Choroid plexus epithelial cell (primary cell): ENCODE results near the gene GPR142.
"Not testable (repeated sequence)": the region's sequence is repeated elsewhere in the genome, so short reads cannot be mapped to it uniquely, and the experiment has no call there.

Experiments used
- DNase-seq: peaks from one replicate; pipeline ENCODE4 v3.0.0-alpha.2; 2010; ENCODE audit warnings: low read depth
- H3K4me3 ChIP-seq: 2 replicates; pipeline ENCODE4 v1.5.1; 2011; ENCODE audit warnings: low read depth, mild to moderate bottlenecking, control low read depth, low read length, moderate library complexity
- TF ChIP-seq, protein P1 (sequence below): conservative IDR thresholded peaks from 2 replicates; pipeline ENCODE4 v1.5.1; 2011; ENCODE audit warnings: low read depth, mild to moderate bottlenecking, control low read depth, inconsistent platforms, low read length, moderate library complexity

GPR142 gene

DNA sequence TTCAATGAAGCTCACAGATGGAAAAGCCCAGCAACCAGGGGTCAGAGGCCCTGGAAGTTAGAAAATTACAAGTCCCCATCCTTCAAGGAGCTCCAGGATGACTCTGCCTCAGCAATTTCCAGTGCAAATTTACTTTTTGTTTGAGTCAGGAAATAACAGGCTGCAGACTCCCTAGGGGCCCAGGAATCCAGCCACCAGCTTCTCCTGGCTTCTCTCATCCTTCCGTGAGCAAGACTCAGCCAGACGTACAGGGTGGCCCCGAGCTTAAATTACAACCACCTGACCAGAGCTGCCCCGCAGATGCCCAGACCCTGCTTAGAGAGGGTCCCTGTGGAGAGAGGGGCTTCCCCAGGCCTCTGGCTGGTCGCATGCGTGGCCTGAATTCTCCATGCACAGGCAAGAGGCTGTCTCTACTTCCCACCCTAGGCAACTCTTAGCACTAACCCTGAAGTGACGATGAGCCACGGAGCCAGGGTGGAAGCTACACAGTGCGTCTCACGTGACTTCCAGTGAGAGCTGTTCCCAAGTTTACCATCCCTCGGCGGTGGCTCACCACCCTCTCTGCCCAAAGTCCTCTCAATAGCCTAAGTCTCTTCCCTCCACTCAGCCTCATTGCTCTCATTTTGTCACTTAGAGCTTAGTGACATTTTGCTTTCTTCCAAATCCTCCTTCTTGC, 27.1 kb downstream of the GPR142 start:
- DNase-seq, result no peak
- TF ChIP-seq, protein P1, sequence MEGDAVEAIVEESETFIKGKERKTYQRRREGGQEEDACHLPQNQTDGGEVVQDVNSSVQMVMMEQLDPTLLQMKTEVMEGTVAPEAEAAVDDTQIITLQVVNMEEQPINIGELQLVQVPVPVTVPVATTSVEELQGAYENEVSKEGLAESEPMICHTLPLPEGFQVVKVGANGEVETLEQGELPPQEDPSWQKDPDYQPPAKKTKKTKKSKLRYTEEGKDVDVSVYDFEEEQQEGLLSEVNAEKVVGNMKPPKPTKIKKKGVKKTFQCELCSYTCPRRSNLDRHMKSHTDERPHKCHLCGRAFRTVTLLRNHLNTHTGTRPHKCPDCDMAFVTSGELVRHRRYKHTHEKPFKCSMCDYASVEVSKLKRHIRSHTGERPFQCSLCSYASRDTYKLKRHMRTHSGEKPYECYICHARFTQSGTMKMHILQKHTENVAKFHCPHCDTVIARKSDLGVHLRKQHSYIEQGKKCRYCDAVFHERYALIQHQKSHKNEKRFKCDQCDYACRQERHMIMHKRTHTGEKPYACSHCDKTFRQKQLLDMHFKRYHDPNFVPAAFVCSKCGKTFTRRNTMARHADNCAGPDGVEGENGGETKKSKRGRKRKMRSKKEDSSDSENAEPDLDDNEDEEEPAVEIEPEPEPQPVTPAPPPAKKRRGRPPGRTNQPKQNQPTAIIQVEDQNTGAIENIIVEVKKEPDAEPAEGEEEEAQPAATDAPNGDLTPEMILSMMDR, result no peak
- no peak overlapping the region for H3K4me3 ChIP-seq

DNA sequence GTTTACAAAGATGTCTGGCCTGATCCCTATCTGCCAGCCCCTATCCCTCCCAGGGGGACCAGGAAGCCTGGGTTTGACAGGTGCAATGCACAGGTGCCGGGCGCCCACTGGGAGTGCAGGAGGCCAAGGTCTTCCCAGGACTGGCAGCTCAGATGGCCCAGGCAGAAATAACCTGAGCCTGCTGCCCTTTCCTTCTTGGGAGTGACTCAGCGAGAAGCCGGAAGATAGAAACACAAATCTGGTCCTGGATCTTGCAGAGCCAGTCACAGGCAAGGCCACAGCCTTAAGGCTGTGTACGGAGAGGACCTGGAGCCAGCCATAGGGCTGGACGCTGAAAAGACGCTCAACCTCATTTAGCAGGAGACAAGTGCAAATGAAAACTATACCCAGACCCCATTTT, 27.7 kb downstream of the GPR142 start:
- no peak overlapping the region for H3K4me3 ChIP-seq
- TF ChIP-seq, protein P1, result no peak
- DNase-seq, result no peak

DNA sequence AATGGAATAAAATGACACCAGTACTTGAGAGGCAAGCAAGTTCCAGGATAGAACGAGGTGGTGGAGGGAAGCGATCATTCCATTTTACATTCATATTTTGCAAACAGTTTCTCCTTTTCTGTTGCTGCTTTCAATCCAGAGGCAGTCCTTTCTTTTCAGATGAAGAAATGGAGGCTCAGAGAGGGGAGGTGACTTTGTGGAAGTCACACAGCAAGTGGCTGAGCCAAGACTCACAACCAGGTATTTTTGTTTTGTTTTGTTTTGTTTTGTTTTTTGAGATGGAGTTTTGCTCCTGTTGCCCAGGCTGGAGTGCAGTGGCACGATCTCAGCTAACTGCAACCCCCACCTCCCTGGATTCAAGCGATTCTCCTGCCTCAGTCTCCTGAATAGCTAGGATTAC, 29.3 kb downstream of the GPR142 start:
- TF ChIP-seq, protein P1, result no peak
- no peak overlapping the region for H3K4me3 ChIP-seq
- DNase-seq, result no peak

DNA sequence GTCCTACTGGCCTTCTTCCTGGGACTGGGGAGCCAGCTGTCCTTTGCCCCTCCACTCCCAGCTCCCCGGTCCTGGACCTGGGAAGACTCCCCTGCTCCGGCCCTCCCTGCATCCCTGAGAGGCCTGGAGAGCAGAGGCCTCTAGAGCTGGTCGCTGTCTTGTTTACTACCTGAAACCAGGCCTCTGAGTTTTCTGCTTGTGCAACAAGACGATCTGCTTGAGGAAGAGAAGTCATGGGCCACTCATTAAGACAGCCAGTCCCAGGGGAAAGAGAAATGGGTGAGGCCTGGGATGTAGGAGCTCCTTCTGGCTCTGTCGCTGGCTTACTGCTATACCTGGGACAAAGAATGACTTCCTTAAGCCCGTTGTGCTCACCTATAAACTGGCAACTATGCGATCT, 34.7 kb downstream of the GPR142 start:
- TF ChIP-seq, protein P1, result no peak
- no peak overlapping the region for H3K4me3 ChIP-seq
- no peak for DNase-seq

DNA sequence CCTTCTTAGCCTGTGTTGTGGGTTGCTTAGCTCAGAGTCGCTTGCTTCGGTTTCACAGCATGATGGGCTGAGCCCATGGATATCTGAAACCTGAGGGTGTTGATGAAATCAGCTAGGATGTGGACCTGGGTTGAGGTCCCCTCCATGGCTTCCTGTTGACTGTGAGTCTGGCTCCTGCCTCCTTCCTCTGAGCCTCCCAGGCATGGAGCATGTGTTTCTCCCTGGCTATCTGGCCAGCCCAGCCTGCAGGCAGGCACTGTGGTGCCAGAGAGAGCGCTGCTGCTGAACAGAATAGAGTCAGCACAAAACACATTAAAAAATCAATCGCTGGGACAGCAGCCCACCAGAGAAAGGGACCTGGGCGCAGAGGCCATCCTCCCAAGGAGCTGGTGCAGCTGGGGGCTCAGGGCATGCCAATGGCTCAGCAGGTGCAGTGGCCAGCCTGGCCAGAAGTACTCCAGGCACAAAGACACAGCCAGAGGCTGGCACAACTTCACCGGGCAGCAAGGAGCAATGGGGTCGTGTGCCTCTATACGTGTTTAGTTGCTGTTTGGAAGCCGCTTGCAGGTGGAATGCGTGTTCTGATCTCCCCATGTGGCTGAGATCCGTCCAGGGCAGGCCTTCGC, 36.3 kb downstream of the GPR142 start:
- DNase-seq, result no peak

DNA sequence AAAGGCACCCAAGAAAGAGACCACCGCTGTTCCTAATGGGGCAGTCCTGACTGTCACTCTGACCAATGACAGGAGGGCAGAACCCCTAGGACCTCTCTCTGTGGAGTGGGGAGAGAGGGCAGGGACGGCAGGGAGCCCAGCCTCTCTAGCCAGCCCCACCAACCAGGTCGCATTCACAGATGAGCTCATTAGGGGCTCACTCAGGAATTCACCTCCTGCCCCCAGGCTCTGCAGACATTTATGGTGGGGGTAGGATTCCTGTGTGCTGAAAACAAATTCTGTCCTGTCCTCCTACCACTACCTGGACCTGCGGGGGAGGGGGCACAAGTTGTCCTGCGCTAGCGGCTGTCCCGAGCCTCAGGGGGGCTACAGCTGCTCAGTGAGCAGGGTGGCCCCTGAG, 36.9 kb downstream of the GPR142 start:
- TF ChIP-seq, protein P1, result no peak
- no peak for DNase-seq
- H3K4me3 ChIP-seq, result no peak overlapping the region

More for the DNA sequence above, 36.3 kb downstream of the GPR142 start:
- TF ChIP-seq, protein P1, result no peak
- no peak overlapping the region for H3K4me3 ChIP-seq

DNA sequence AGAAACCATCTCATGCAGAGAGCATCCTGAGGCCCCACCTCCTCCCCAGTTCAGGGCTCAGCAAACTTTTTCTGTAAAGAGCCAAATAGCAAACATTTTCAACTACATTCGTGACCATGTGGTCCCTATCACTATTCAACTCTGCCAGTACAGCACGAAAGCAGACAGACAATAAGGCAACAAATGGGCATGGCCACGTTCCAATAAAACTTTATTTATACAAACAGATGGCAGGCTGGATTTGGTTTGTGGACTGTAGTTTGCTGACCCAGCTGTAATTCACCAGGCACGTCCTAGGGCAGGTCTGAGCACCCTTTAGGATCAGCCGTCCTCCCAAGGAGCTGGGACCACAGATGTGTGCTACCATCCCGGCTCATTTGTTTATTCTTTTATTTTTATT, 37.5 kb downstream of the GPR142 start:
- TF ChIP-seq, protein P1, result no peak
- DNase-seq, result no peak
- no peak overlapping the region for H3K4me3 ChIP-seq

DNA sequence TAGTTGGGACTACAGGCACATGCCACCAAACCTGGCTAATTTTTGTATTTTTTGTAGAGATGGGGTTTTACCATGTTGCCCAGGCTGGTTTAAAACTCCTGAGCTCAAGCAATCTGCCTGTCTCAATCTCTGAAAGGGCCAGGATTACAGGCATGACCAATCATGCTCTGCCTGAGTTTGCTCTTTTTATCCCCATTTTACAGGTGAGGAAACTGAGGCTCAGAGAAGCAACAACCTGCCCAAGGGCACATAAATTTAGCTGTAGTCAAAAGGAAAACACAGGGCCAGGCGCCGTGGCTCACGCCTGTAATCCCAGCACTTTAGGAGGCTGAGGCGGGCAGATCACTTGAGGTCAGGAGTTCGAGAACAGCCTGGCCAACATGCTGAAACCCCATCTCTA, 38.0 kb downstream of the GPR142 start:
- not testable (repeated sequence) for DNase-seq, H3K4me3 ChIP-seq
